HL-60 (cell line): ENCODE data around the gene MIDN.

Experiments used
- CTCF ChIP-seq: IDR thresholded peaks from one replicate; pipeline ENCODE4 v1.5.1; 2011; ENCODE audit warnings: low read length, control low read depth, inconsistent platforms; ENCODE audit not compliant: insufficient read depth
- GABPA ChIP-seq: IDR thresholded peaks from 2 replicates; pipeline ENCODE4 v1.6.1; 2012; ENCODE audit warnings: low read depth
- POLR2AphosphoS5 ChIP-seq: IDR thresholded peaks from 2 replicates; pipeline ENCODE4 v1.6.1; 2012; ENCODE audit warnings: low read depth
- REST ChIP-seq: IDR thresholded peaks from 2 replicates; pipeline ENCODE4 v1.6.1; 2012; ENCODE audit warnings: low read depth; ENCODE audit not compliant: insufficient replicate concordance
- SPI1 ChIP-seq: IDR thresholded peaks from 2 replicates; pipeline ENCODE4 v1.6.1; 2012; ENCODE audit warnings: low read depth, mild to moderate bottlenecking, borderline replicate concordance

GRCh38 chr19:1268226-1269064 is 20.1 kb downstream of the MIDN start:
- TF ChIP-seq CTCF (no peak), POLR2AphosphoS5 (no peak; the same call in 1 of the 2 replicates), REST (no peak), GABPA (no peak), SPI1 (no peak)
